Activated naive CD8-positive, alpha-beta T cell (primary cell): ENCODE measurements around the gene TRIM41.
"Not testable (repeated sequence)": the region's sequence is repeated elsewhere in the genome, so short reads cannot be mapped to it uniquely, and the experiment has no call there.

Experiments
- H3K27ac Mint-ChIP-seq: one replicate; pipeline ENCODE4 v1.8.0; 2021; ENCODE audit warnings: mixed read lengths
- H3K27me3 Mint-ChIP-seq: one replicate; pipeline ENCODE4 v1.8.0; 2021; ENCODE audit warnings: mixed read lengths
- H3K36me3 Mint-ChIP-seq: one replicate; pipeline ENCODE4 v1.8.0; 2021; ENCODE audit warnings: mixed read lengths
- H3K4me1 Mint-ChIP-seq: one replicate; pipeline ENCODE4 v1.8.0; 2021; ENCODE audit warnings: low read depth, mixed read lengths
- H3K4me3 Mint-ChIP-seq: one replicate; pipeline ENCODE4 v1.8.0; 2021; ENCODE audit warnings: mild to moderate bottlenecking, mixed read lengths
- H3K9me3 Mint-ChIP-seq: one replicate; pipeline ENCODE4 v1.8.0; 2021; ENCODE audit warnings: low read depth, mixed read lengths

TRIM41 gene

GRCh38 chr5:181203093-181203711 lies 19.9 kb upstream of the TRIM41 start:
- H3K27me3 Mint-ChIP-seq, result no peaks in the 10 kb centered on the region
- H3K4me3 Mint-ChIP-seq, result peak overlapping the region; percentile 86
- no peaks in the 10 kb centered on the region for H3K9me3 Mint-ChIP-seq
- no peaks in the 10 kb centered on the region for H3K36me3 Mint-ChIP-seq
- H3K27ac Mint-ChIP-seq, result no peak overlapping the region
- peaks cover 26% of the 10 kb centered on the region for H3K4me1 Mint-ChIP-seq

DNA sequence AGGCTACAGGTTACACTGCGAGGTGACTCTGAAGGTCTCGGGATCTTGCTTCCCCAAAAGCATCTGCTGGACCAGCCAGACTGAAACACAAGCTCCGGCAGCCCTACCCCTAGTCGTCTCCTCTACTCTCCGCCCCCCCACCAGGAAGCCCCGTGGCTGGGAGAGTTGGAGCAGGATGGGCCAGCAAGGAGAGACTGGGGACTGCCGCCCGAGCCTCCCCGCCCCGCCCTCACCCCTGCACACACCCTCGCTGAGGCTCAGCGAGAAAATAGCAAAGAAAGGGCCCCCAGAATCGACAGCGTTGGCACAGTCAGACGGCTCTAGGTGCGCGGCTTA lies 19.3 kb upstream of the TRIM41 start:
- Mint-ChIP-seq H3K27ac (no peak overlapping the region), H3K4me3 (peak overlapping the region; percentile 86), H3K9me3 (no peaks in the 10 kb centered on the region), H3K4me1 (peaks cover 26% of the 10 kb centered on the region), H3K27me3 (no peaks in the 10 kb centered on the region), H3K36me3 (no peaks in the 10 kb centered on the region)

- H3K9me3 Mint-ChIP-seq, result no peaks in the 10 kb centered on the region
- no peak overlapping the region for H3K27ac Mint-ChIP-seq
These were observed 18.8 kb upstream of the TRIM41 start for GRCh38 chr5:181204113-181204825.

DNA sequence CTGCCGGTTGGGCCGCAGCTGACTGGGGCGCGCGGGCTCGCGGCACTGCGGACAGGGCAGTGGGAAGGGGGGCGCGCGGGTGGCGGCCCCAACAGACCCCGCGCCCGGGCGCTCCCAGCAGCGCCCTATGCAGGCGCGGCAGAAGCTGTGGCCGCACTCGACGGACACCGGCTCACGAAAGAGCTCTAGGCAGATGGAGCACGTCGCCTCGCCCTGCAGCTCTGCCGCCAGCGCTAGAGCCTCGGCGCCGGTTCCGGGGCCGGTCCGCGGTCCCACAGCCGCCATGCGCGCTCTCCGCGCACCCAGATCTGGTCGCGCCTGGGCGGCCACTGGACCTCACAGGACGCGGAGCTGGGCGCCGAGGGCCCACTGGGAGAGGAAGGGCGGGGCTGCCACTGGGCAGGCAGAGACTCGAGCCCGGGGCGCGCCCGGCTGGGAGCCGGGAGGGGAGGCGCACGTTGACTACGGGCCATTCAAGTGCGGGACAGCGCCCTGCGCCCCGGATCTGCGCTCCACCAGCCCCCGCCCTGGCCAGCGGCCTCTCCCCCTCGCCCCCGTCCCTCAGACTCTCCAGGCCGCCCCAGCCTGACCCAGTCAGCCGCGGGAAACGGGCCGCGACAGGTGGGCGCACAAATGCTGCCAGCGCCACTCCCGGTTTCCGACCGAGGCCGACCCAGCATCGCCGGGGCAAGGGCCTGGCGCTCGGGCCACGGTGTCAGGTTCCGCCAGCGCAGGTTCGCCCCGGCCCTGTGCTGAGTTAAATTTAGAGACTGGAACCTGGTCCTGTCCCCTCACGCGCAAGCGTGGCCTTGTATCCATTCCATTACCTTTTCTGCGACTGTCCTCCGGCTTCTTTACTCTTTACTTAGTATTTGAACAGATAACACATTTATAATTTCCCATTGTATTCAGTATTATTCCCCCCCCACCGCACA lies 18.0 kb upstream of the TRIM41 start, which contains the start of gene TRIM7:
Gene TRIM7 (minus strand): TSS at position 371 of the 935 bp plus-strand sequence. CDS start 86 bp downstream, at position 285.
- H3K27me3 Mint-ChIP-seq, result no peaks in the 10 kb centered on the region
- peak within 1 kb of the TSS; percentile 61 for H3K27ac Mint-ChIP-seq
- H3K36me3 Mint-ChIP-seq, result no peaks in the 10 kb centered on the region
- H3K9me3 Mint-ChIP-seq, result no peaks in the 10 kb centered on the region
- H3K4me3 Mint-ChIP-seq, result peak within 1 kb of the TSS; percentile 91
- peaks cover 26% of the 10 kb centered on the region for H3K4me1 Mint-ChIP-seq

More at GRCh38 chr5:181204113-181204825, 18.8 kb upstream of the TRIM41 start:
- peaks cover 26% of the 10 kb centered on the region for H3K4me1 Mint-ChIP-seq
- H3K4me3 Mint-ChIP-seq, result peak overlapping the region; percentile 86
- no peaks in the 10 kb centered on the region for H3K27me3 Mint-ChIP-seq
- H3K36me3 Mint-ChIP-seq, result no peaks in the 10 kb centered on the region

DNA sequence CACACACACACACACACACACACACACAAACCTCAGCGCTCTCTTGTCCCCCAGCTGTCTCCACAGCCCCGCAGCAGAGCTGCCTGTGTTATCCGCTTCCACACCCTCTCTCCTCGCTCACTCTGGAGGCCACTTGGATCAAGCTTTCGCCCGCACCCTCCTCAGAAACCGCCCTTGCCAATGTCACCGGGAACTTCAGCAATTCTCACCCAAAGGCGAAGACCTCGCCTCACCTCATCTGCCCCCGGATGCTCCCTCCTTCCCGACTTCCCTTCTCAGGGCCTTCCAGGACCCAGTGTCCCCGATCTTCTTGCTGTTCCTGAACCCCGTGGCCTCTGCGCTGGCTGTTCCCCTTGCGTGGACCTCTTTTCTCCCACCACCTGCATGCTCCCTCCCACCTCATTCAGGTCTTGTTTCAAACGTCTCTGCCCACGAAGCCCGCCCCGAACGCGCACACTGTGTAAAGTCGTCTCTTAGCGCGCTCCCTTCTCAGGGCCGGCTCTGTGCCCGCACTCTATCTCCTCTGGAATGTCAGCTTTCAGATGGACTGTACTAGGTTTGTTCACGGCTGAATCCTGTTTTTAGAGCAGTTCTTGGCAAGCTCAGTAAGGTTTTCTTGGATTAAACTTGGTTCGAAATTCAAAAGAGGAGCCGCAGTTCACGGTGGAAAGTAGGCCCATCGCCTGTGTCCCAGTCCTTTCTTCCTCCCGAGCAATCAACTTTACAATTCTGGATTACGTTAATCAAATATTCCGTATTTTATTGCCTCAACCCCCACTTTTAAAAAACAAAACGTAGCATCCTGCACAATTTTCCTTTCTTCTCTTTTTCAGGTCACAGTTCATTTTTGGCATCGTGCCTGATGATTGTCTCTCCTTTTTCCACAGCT lies 17.1 kb upstream of the TRIM41 start:
- Mint-ChIP-seq H3K27me3 (no peaks in the 10 kb centered on the region), H3K27ac (peak overlapping the region; percentile 96), H3K4me1 (peaks cover 28% of the 10 kb centered on the region), H3K9me3 (no peaks in the 10 kb centered on the region), H3K4me3 (peak overlapping the region; percentile 91), H3K36me3 (no peaks in the 10 kb centered on the region)

GRCh38 chr5:181207214-181207959 lies 15.7 kb upstream of the TRIM41 start:
- H3K36me3 Mint-ChIP-seq, result no peaks in the 10 kb centered on the region
- H3K4me3 Mint-ChIP-seq, result peak overlapping the region; percentile 91
- H3K27me3 Mint-ChIP-seq, result no peaks in the 10 kb centered on the region
- peaks cover 34% of the 10 kb centered on the region for H3K4me1 Mint-ChIP-seq
- no peaks in the 10 kb centered on the region for H3K9me3 Mint-ChIP-seq
- H3K27ac Mint-ChIP-seq, result peak overlapping the region; percentile 96

- Mint-ChIP-seq H3K4me1 (peaks cover 34% of the 10 kb centered on the region), H3K27ac (peak overlapping the region; percentile 96), H3K27me3 (no peaks in the 10 kb centered on the region), H3K36me3 (no peaks in the 10 kb centered on the region), H3K4me3 (peak overlapping the region; percentile 91), H3K9me3 (no peaks in the 10 kb centered on the region)
These were observed 15.2 kb upstream of the TRIM41 start for GRCh38 chr5:181207960-181208253.

DNA sequence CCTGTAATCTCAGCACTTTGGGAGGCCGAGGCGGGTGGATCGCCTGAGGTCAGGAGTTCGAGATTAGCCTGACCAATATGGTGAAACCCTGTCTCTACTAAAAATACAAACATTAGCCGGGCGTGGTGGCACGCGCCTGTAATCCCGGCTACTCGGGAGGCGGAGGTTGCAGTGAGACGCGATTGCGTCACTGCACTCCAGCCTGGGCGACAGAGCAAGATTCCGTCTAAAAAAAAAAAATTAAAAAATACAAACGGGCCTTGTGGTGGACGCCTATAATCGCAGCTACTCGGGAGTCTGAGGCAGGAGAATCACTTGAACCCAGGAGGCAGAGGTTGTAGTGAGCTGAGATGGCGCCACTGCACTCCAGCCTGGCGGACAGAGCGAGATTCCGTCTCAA lies 14.1 kb upstream of the TRIM41 start:
- peaks cover 33% of the 10 kb centered on the region for H3K4me1 Mint-ChIP-seq
- not testable (repeated sequence) for H3K27ac Mint-ChIP-seq, H3K27me3 Mint-ChIP-seq, H3K4me3 Mint-ChIP-seq, H3K9me3 Mint-ChIP-seq, H3K36me3 Mint-ChIP-seq

GRCh38 chr5:181210148-181210547 lies 12.9 kb upstream of the TRIM41 start:
- H3K36me3 Mint-ChIP-seq, H3K4me3 Mint-ChIP-seq, H3K27me3 Mint-ChIP-seq, H3K27ac Mint-ChIP-seq, H3K9me3 Mint-ChIP-seq: not testable (repeated sequence)
- H3K4me1 Mint-ChIP-seq, result peaks cover 30% of the 10 kb centered on the region

DNA sequence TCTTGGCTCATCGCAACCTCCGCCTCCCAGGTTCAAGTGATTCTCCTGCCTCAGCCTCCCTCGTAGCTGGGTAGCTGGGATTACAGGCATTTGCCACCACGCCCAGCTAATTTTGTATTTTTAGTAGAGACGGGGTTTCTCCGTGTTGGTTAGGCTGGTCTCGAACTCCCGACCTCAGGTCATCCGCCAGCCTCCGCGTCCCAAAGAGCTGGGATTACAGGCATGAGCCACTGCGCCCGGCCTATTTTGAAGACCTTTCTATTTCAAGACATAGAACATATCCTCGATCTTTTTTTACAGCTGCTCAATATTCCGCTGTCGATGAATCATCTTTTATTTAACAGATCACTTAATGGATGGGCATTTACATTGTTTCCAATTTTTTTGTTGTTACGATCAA lies 12.4 kb upstream of the TRIM41 start:
- not testable (repeated sequence) for H3K27me3 Mint-ChIP-seq, H3K27ac Mint-ChIP-seq, H3K4me3 Mint-ChIP-seq, H3K9me3 Mint-ChIP-seq, H3K36me3 Mint-ChIP-seq
- H3K4me1 Mint-ChIP-seq, result peaks cover 28% of the 10 kb centered on the region

DNA sequence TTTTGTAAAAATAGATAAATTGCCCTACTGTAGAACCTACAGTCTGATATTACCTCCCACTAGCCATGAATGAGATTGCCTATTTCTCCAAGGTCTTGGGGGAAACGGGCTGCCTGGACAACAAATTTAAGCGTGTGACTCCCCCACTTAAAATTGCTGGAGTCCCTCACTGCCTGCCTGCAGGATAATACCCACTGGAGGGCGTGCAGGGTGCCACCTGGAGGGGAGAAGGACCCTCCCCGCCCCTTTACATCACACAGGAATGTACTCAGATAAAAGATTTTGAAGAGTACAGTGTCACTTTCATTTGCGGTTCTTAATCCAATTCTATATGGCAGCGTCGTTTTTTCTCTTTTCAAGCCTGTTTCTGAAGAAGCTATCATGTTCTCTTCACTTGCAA lies 11.9 kb upstream of the TRIM41 start:
- no peaks in the 10 kb centered on the region for H3K27me3 Mint-ChIP-seq
- peaks cover 24% of the 10 kb centered on the region for H3K4me1 Mint-ChIP-seq
- no peaks in the 10 kb centered on the region for H3K36me3 Mint-ChIP-seq
- H3K4me3 Mint-ChIP-seq, result no peak overlapping the region
- H3K27ac Mint-ChIP-seq, result no peak overlapping the region
- H3K9me3 Mint-ChIP-seq, result no peaks in the 10 kb centered on the region

GRCh38 chr5:181212080-181212479 lies 11.0 kb upstream of the TRIM41 start:
- Mint-ChIP-seq H3K36me3 (no peaks in the 10 kb centered on the region), H3K4me1 (peaks cover 21% of the 10 kb centered on the region), H3K27ac (peak overlapping the region; percentile 34), H3K9me3 (no peaks in the 10 kb centered on the region), H3K27me3 (no peaks in the 10 kb centered on the region), H3K4me3 (no peak overlapping the region)

- Mint-ChIP-seq H3K27me3 (no peaks in the 10 kb centered on the region), H3K4me3 (no peak overlapping the region), H3K4me1 (peaks cover 22% of the 10 kb centered on the region), H3K27ac (no peak overlapping the region), H3K36me3 (no peaks in the 10 kb centered on the region), H3K9me3 (no peaks in the 10 kb centered on the region)
These were observed 10.1 kb upstream of the TRIM41 start for GRCh38 chr5:181212934-181213333.

DNA sequence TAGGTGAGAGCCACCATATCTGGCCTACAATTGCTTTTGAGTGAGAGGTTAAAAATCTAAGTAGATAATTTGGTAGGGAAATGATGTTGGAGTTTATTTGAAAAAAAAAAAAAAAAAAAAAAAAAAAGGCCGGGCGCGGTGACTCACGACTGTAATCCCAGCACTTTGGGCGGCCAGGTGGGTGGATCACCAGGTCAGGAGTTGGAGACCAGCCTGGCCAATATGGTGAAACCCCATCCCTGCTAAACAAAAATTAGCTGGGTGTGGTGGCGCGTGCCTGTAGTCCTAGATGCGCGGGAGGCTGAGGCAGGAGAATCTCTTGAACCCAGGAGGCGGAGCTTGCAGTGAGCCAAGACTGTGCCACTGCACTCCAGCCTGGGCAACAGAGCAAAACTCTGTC lies 8.8 kb upstream of the TRIM41 start:
- not testable (repeated sequence) for H3K4me3 Mint-ChIP-seq, H3K27me3 Mint-ChIP-seq, H3K36me3 Mint-ChIP-seq, H3K27ac Mint-ChIP-seq, H3K9me3 Mint-ChIP-seq
- peaks cover 25% of the 10 kb centered on the region for H3K4me1 Mint-ChIP-seq
